NCI-H1694 (cell line): ENCODE results near the gene ITGB3.
A peak's percentile ranks its signal among the peaks of the same experiment; 100 is the strongest.

ENCODE experiments used
- DNase-seq: peaks from one replicate; lab custom pipeline; 2025; lab: John Stamatoyannopoulos, UW

Gene ITGB3

GRCh38 chr17:47299239-47299910 lies 45.7 kb downstream of the ITGB3 start:
- DNase-seq: no peak

- no peak for DNase-seq
These were observed 47.1 kb downstream of the ITGB3 start for GRCh38 chr17:47300718-47301117.

DNA sequence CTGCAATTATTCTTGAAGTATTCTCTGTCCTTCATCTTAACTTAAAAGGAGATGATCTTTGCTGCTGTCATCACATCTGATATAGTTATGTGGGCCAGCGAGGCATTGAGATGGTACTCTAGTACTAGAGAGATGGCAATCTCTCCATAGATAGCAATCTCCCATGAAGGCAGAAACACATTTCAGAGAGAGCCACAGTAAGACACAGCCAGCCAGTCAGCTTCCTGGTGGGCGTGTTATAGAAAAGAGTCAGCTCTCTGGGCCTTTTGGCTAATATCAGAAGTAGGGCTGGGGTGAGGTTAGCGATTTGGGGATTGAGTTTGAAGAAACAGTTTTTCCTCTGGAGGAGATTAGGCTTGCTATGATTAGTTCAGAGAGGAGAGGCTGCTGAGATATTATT lies 47.5 kb downstream of the ITGB3 start:
- no peak for DNase-seq

DNA sequence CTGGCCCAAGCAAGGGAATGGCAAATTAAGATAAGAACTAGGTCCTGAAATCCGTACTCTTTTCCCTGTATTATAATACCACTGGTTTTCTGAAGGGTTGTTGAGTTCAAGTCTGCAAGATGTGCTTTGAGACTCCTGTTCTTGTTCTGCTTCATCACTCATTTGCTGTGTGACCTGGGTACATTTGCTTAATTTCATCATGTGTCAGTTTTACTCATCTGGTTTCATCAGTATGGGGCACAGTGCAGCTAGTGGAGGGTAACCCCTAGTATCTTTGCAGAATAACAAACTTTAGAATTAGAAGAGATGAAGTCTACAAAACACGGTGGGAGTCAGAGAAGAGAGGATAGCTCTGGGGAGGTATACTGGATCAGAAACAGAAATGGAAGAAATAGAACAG lies 48.2 kb downstream of the ITGB3 start:
- DNase-seq: no peak

DNA sequence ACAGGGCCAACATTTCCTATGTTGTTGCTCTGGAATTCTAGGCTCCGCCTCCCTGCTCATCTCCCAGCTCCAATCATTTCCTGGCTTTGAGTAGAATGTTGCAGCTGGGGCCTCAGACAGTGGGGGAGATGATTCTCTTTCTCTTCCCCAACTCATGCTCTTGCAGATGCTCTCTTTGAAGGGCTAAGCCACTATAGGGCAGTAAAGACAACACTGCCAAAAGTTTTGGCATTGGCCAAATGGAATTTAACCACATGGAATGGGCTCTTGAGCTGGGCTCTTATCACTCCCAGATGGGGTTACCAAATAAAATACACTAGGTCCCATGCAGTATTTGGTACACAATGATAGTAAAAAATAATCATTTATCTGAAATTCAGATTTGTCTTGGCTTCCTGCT lies 50.6 kb downstream of the ITGB3 start:
- DNase-seq: no peak

DNA sequence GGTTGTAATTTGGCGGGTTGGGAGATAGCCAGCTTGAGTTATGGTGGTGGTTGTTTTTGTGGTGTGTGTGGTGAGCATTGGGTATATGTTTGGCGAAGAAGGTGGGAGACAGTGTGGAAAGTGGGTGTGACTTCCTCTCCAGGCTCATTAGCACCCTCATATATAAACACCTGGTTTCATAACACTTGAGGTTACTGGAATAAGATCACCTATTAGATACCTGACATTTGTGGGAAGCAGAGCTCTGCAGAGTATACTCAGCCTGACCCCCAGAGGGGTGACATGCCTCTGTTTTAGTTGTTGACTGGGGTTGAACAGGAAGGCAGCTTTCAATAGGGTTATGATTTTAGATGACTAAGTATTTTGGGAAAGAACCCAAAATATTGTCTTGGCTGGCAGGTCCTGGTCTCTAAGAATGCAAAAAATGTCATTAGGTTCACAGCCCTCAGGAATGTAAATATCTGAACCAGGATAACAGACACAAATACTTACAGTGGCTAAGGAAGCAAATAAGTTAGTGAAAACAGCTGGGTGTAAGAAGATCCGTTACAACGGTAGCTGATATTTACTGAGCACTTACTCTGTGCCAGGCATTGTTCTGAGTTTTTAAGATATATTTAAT lies 51.8 kb downstream of the ITGB3 start:
- no peak for DNase-seq

- no peak for DNase-seq
These were observed 56.6 kb downstream of the ITGB3 start for GRCh38 chr17:47310186-47310733.

DNA sequence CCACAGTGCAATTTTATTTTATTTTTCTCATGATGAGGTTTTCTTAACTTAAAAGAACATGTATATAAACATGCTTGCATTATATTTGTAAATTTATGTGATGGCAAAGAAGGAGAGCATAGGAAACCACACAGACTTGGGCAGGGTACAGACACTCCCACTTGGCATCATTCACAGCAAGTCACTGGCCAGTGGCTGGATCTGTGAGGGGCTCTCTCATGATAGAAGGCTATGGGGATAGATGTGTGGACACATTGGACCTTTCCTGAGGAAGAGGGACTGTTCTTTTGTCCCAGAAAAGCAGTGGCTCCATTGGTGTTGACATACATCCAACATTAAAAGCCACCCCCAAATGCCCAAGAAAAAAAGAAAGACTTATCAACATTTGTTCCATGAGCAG lies 57.8 kb downstream of the ITGB3 start:
- DNase-seq: no peak

- peak; percentile 68 for DNase-seq
These were observed 62.0 kb downstream of the ITGB3 start for GRCh38 chr17:47315451-47316266.

DNA sequence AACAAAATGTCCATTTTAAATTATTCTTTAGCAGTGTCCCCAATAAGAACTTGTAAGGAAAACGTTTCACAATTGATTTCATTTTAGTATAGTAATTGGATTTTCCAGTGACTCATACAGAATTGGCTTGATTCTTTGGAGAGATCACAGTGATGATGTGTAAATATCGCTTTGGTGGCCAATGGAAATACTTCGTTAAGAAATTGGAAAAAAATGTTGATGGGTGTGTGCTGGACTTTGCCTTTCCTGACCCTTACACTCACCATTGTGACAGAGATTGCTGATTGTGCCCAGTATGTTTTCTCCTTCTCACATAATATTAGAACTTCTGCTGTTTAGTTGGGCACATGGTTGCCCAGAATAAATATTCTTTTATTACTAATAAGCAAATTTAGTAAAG lies 62.7 kb downstream of the ITGB3 start:
- DNase-seq: no peak

DNA sequence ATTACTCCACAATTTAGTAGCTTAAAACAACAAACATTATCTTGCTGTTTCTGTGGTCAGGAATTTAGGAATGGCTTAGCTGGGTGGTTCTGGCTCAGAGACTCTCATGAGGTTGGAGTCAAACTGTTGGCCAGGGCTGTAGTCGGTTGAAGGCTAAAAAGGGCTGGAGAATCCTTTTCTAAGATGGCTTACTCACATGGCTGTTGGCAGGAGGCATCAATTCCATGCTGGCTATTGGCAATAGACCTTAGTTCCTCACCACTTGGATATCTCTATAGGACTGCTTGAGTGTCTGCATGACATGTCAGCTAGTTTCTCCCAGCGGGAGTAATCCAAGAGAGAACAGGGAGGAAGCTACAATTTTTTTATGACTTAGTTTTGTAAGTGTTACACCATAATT lies 63.5 kb downstream of the ITGB3 start:
- DNase-seq: no peak

- DNase-seq: no peak
These were observed 64.7 kb downstream of the ITGB3 start for GRCh38 chr17:47318197-47318918.

DNA sequence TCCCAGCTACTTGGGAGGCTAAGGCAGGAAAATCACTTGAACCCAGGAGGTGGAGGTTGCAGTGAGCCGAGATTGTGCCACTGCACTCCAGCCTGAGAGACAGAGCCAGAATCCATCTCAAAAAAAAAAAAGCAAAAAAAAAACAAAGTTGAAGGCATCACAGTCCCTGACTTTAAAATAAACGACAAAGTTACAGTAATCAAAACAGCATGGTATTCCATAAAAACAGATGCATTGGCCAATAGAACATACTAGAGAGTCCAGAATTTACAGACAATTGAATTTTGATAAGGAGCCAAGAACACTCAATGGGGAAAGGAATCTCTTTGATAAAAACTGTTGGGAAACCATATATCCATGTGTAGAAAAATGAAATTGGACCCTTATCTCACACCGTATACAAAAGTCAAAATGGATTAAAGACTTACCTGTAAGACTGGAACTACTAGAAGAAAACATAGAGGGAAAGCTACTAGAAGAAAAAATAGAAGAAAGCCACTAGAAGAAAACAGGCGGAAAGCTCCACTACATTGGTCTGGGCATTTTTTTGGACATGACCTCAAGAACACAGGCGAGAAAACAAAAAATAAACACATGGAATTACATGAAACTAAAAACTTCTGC lies 67.4 kb downstream of the ITGB3 start:
- DNase-seq: no peak

DNA sequence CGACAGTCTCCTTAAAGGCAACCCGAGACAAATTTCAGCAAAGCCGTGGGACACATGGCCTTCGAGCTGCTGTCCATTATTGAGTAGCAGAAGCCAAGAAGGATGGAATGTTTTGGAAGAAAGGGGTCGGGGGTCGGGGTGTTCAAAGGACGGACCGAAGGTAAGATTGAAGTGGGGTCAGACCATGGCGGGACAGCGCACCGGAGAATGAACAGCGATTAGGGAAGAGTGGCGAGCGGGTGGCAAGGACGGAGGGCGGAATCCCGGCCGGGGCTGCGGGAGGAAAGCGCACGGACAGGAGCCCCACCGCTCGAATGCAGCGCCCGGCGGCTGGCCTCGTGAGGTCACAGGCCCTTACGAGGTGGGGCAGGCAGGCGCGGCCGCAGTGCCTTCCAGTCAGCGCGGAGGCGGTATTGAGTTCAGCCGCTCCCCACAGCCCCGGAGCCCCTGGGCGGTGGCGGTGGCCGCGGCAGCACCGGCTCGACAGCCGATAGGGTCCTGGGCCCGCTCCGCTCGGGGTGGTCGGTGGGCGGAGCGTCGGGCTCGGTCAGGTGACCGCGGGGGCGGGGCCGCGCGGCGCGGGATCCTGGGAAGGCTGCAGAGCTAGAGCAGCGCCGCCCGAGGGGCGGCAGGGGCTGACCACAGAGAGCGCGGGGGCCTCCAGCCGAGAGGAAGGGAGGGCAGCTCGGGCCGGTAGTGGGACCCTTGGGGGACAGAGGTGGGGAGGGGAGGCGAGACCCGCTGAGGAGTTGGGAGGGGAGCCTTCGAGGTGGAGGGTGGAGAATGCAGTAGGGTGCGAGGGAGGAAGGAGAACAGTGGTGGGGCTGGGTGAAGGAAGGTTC lies 70.0 kb downstream of the ITGB3 start, which contains the start of gene EFCAB13:
TSS of gene EFCAB13 (plus strand) at position 574 of the 842 bp plus-strand sequence. CDS start 4,399 bp downstream, outside the sequence.
- DNase-seq: peak; percentile 33

DNA sequence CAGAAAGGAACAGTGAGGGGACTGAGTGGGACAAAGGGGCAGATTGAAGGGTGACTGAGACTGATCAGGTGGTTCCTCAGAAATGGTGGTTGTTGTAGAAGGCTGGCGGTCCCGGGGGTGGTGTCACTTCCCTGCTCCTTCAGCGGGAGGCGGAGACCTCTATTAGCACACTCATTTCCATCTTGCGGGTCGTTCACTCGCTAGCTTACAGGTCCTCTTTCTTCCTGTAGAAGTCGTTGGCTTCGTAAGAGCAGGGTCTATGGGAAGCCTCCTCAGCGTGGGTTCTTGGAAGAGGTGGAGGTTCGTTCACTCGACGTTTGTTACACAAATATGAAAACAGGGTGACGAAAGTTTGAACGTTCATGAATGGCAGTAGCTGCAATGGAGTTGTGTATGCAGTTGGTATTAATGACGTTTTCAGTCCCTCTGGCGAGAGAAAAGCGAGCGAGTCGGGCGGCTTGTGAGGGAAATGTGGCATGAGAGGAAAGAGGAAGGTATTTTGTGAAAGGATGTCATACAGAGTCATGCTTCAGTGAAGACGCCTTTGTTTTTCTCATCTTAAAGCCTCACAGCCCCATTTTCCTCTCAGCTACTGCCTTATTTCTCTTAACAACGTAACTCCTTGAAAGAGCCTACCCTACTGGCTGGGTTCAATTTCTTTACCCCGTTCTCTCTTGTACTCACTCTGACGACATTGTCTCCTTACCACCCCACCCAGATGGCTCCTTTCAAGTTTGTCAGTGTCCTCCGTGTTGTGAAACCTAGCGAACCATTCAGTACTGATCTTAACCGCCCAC lies 70.8 kb downstream of the ITGB3 start:
- DNase-seq: no peak

DNA sequence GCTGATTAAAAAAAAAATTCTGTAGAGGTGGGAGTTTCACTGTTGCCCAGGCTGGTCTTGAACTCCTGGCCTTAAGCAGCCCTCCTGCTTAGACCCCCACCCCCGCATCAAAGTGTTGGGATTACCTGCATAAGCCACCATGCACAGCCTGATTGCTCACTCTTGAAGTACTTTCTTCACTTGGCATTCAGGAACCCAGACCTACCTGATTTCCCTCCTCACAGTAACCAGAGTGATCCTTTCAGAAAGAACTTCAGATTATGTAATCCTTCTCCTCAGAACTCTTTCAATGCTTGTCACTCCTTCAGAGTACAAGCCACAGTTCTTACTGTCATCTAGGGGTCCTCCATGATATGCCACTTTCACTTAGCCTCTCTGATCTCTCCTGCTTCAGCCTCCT lies 71.5 kb downstream of the ITGB3 start:
- DNase-seq: no peak

DNA sequence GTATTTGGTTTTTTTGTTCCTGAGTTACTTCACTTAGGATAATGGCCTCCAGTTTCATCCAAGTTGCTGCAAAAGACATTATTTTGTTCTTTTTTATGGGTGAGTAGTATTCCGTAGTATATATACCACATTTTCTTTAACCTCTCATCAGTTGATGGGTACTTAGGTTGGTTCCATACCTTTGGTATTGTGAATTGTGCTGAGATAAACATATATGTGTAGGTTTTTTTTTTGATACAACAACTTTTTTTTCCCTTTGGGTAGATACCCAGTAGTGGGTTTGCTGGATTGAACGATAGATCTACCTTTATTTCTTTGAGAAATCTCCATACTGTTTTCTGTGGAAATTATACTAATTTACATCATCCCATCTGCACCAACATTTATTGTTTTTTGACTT lies 76.9 kb downstream of the ITGB3 start:
- no peak for DNase-seq

- DNase-seq: no peak
These were observed 78.7 kb downstream of the ITGB3 start for GRCh38 chr17:47332287-47332686.

DNA sequence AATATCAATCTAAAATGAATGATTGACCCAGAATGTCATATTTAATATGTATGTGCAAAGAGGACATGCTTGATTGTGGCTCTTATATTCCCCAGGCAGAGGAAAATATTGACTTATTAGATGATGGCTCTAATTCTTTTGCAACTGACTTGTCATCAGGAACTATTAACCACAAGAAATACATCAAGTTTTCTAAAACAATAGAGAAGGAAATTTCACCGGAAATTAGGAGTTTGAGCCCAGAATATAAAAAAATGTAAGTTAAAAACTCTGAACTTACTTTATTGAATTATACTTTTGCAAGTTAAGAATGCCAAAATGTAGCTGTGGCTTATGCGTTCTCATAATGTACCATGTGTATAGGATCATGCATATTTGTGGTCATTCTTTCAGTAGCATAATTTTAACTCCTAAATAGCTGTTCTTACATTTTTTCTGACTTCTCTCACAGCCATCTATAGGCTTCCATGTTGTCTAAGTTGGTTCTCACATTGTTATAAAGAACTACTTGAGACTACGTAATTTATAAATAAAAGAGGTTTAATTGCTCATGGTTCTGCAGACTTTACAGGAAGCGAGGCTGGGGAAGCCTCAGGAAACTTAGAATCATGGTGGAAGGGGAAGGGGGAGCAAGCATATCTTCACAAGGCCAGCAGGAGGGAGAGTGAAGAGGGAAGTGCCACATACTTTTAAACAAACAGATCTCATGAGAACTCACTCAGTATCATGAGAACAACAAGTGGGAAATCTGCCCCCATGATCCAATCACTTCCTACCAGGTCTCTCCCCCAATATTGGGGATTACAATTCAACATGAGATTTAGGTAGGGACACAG lies 81.7 kb downstream of the ITGB3 start:
- DNase-seq: no peak
